CD4-positive, alpha-beta T cell treated with Interleukin-12 subunit alpha and Interleukin-12 subunit beta, for 1 hour (primary cell): Measurements from ENCODE around the gene THOC3.
"Not testable (repeated sequence)": the region's sequence is repeated elsewhere in the genome, so short reads cannot be mapped to it uniquely, and the experiment has no call there.

Source experiments
- DNase-seq: peaks from one replicate; pipeline ENCODE4 v3.0.0-alpha.2; 2020

The THOC3 gene

GRCh38 chr5:175967471-175968372, at the start of gene THOC3:
Gene THOC3, minus strand, starts transcription at chr5:175968315. Its CDS starts 107 bp downstream, at chr5:175968208.
- peak; percentile 90 for DNase-seq

DNA sequence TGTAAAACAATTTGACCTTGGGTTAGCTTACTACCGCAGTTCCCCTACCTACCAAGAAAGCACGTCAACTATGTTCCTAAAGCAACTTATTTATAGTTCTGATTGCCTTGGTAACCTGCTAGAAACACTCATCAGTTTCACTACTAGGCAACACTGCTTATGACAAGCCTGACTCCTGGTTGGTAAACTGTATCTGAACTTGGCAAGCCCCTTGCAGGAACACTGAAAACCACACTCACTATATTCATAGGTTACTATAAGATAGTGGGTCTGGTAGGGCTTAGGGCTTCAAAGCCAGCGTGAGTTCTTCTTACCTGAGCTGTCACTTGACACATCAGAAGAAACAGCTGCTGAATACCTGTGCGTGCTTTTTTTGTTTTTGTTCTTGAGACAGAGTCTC, 49.2 kb upstream of the THOC3 start:
- DNase-seq, result peak; percentile 58

GRCh38 chr5:176014360-176014759, 46.2 kb upstream of the THOC3 start:
- not testable (repeated sequence) for DNase-seq

DNA sequence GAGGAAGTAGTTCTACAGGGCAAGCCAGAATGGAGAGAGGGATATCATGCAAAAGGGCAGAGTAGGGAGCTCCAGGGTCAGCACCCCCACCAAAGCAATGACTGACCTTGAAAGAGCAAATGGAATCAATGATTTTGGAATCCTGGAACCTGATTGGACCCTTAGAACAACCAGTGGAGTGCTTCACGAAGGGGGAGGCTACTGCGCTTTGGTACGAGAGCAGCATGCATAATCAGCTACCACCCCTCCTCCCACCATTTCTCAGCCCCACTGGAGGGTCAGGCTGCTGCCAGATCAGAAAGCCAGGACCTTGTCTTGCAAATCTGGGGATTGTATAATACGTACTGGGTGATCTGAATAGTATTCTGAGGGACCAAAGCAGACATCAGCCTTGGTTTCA, 43.0 kb upstream of the THOC3 start:
- DNase-seq, result not testable (repeated sequence)

DNA sequence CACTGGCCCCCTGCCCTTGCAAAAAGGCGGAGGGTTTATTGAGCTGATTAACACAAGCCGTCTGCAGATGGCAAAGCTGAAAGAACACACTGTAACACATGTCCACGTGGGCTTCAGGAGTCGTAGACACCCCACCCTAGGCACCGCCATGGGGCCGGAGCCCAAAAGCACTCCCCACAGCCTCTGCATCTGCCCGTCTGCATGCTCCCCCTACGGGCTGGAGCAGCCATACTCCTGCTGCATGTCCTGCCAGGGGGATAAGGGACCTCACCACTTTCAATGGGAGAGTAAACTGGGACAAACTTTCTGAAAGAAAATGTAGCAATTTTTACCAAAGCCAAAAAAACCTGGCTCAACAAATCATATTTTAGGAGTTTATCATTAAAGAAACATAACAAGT, 42.1 kb upstream of the THOC3 start:
- DNase-seq, result not testable (repeated sequence)

GRCh38 chr5:176007220-176007619, 39.1 kb upstream of the THOC3 start:
- DNase-seq, result not testable (repeated sequence)

DNA sequence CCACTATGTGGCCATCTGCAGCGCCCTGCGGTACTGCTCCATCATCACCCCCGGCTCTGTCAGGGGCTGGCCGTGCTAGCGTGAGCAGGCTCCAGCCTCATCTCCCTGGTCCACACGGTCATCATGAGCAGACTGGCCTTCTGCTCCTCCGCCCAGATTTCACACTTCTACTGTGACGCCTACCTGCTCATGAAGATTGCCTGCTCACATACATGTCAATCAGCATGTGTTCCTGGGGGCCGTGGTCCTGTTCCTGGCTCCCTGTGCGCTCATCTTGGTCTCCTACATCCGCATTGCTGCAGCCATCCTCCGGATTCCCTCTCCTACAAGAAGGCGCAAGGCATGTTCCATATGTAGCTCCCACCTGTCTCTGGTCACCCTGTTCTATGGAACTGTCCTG, 38.7 kb upstream of the THOC3 start:
- not testable (repeated sequence) for DNase-seq

- DNase-seq, result not testable (repeated sequence)
Measured at GRCh38 chr5:175997979-175998378, 29.9 kb upstream of the THOC3 start.

GRCh38 chr5:175997495-175997894, 29.4 kb upstream of the THOC3 start:
- not testable (repeated sequence) for DNase-seq

DNA sequence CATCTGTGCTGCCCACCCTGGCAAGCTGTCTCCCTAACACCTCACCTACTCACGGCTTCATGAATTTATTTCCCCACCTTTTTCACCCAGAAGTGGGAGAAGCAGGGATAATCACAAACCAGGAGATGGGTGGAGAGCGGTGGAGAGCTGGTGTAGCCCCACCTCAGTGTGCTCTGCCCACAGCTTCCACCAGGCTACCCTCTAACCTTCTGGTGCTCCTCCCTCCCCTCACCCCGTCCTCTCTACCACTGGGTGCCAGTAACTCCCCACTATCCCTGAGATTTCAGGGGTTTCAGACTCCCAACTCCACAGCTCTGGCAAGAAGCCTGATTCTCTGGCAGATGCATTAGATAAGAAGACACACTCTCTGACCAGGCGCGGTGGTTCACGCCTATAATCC, 28.7 kb upstream of the THOC3 start:
- not testable (repeated sequence) for DNase-seq

DNA sequence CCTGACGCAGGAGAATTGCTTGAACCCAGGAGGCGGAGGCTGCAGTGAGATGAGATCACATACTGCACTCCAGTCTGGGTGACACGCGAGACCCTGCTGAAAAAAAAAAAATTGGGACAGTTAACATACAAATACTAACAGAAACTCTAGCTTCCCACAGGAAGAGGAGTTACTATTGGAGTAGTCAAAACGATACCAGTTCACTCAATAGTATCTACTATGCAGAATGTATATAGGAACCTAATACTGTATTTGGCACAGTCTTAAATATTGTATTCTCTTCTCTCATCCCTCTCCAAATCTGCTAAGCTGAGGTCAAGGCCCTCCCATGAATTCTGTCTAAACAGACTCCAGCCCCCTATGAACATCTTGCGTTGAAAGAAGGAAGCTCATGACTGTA, 27.4 kb upstream of the THOC3 start:
- not testable (repeated sequence) for DNase-seq

GRCh38 chr5:175979371-175979995, 11.4 kb upstream of the THOC3 start:
- DNase-seq, result not testable (repeated sequence)

DNA sequence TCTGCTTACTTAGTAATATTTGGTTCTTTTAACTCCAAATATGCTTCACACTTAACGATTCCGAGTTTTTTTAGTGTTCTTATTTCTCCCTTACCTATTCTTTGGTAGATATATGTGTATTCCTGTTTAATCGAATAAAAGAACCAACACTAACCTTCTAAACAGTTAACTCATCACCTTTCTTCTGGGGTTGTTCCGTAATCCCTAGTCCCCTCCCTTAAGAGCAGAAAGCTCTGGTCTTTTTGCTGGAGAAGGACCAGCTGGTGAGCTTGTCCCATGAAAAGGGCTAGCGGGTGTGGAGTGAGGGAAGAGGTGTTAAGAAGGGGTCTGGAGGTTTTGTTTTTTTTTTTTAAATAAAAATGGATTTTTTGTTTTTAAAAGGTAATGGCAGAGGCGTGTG, 266 bp upstream of the THOC3 start:
- DNase-seq, result not testable (repeated sequence)

DNA sequence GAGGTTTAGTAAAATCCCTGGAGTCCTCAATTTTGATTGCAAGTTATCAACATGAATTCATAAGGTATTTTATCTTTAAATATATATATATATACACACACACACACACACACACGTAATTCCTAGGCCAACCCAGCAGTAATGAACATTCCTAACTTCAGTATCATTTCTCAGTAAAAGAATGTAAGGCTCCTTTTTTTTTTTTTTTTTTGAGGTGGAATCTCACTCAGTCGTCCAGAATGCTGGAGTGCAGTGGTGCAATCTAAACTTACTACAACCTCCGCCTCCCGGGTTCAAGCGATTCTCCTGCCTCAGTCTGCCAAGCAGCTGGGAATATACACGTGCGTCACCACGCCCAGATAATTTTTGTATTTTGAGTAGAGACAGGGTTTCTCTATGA, 5.8 kb downstream of the THOC3 start:
- DNase-seq, result not testable (repeated sequence)

GRCh38 chr5:175960228-175960627, 7.9 kb downstream of the THOC3 start:
- not testable (repeated sequence) for DNase-seq

GRCh38 chr5:175958515-175958914, 9.6 kb downstream of the THOC3 start:
- DNase-seq, result not testable (repeated sequence)

GRCh38 chr5:175954107-175954506, 14.0 kb downstream of the THOC3 start:
- not testable (repeated sequence) for DNase-seq

DNA sequence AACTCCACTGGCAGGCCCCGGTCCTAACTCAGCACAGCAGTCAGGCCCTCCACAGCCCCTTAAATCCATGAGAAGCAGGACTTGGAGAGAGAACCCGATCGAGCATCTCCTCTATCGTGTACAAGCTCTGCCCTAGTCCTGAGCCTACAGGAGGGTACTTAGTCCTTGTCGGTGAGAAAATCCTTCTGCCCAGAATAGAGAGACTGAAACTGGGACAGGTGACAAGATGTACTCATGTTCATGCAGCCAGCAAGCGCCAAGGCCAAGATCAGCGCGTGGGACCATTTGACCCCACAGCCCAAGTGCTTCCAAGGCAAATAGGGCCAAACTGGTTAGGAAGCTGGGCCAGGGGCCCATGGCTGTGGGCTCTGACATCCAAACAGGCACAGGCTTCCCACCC, 15.3 kb downstream of the THOC3 start:
- DNase-seq, result not testable (repeated sequence)

GRCh38 chr5:175951339-175951969, 16.7 kb downstream of the THOC3 start:
- not testable (repeated sequence) for DNase-seq

DNA sequence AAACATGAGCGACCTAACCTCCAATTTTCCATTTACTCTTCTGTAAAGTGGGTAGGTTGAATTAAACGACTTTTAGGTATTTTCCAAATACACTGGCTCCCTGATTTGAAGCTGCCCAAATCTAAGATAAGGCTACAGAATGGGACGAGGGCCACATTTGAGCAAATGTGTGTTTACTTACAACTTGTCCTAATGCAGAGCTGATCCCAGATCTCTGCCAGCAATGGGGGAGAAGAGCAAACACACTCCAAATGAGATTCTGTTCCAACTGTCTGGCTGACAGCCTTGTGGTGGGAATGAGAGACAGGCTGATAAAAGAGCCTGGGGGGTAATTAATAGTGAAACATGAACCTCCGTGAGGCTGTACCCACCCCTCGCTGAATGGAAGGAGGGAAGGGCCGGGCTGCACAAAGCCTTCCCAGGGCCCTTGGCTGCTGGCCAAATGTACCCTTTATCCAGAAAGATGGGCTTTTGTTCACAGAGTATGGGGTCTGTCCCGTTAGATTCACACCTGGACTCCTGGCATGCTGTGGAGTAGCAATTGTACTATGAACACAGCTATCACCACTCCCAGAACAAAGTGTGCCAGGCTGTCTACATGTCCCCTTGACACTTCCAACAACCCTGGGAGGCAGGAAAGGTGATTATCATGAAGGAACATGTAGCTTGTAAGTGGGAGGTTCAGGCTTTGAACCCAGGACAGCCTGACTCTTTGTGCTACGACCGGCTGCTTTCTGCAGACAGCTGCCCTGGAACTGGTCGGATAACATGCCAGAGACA, 19.6 kb downstream of the THOC3 start:
- not testable (repeated sequence) for DNase-seq

- DNase-seq, result not testable (repeated sequence)
Measured at GRCh38 chr5:175943253-175943652, 24.9 kb downstream of the THOC3 start.

- not testable (repeated sequence) for DNase-seq
Measured at GRCh38 chr5:175940632-175941031, 27.5 kb downstream of the THOC3 start.

DNA sequence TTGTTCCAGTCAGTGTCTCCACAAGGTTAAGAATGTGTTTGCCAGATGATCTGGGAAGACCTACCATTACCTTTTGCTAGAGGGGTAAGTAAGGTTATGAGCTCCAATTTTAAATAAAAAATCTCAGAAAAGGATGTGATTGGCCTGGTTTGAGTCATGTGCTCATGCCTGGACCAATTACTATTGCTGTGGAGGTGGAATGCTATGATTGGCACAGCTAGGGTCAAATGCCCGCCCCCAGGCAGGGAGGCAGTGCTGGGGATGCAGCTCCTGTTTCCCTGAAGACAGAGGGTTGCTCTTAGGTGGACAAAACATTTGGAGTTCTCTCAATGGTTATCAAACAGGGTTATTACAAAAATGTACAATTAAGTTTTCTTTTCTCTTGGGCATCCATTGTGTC, 29.6 kb downstream of the THOC3 start:
- not testable (repeated sequence) for DNase-seq
